HEK293 (cell line): ENCODE results near the gene BOD1L2.

Experiments used
- CTCF ChIP-seq: fragments of 450-650 bp; formaldehyde crosslinking; IDR thresholded peaks from 2 replicates; pipeline ENCODE4 v1.5.1; 2016; ENCODE audit warnings: missing biosample characterization, missing genetic modification characterization
- REPIN1 ChIP-seq: fragments of 450-650 bp; formaldehyde crosslinking; IDR thresholded peaks from 2 replicates; pipeline ENCODE4 v1.5.1; 2017; ENCODE audit warnings: missing biosample characterization, missing genetic modification characterization, low read depth
- ZBTB8A ChIP-seq: fragments of 450-650 bp; formaldehyde crosslinking; IDR thresholded peaks from 2 replicates; pipeline ENCODE4 v1.5.1; 2016; ENCODE audit warnings: missing biosample characterization, missing genetic modification characterization
- ZNF121 ChIP-seq: fragments of 450-650 bp; formaldehyde crosslinking; IDR thresholded peaks from 2 replicates; pipeline ENCODE4 v1.5.1; 2016; ENCODE audit warnings: missing biosample characterization, missing genetic modification characterization
- ZNF629 ChIP-seq: fragments of 450-650 bp; formaldehyde crosslinking; IDR thresholded peaks from 2 replicates; pipeline ENCODE4 v1.5.1; 2017; ENCODE audit warnings: missing biosample characterization, missing genetic modification characterization
- ZNF777 ChIP-seq: fragments of 450-650 bp; formaldehyde crosslinking; IDR thresholded peaks from 2 replicates; pipeline ENCODE4 v1.5.1; 2017; ENCODE audit warnings: missing biosample characterization, missing genetic modification characterization, borderline replicate concordance

- TF ChIP-seq ZNF629 (no peak), ZNF121 (tag by site-specific recombination) (no peak), ZNF777 (tag by site-specific recombination) (no peak), ZBTB8A (no peak), CTCF (tag by site-specific recombination) (no peak), REPIN1 (tag by site-specific recombination) (no peak)
Observed at GRCh38 chr18:57131101-57131500, 15.8 kb upstream of the BOD1L2 start.
